SK-N-SH (cell line): Measurements from ENCODE around the gene CEACAM20. TPM values are rescaled to one million over a fixed set of nuclear protein-coding genes. Genes with fewer than 3 reads are reported as not detected.

Experiments used
- CTCF ChIA-PET: fragments of 300-600, 350-600 bp; formaldehyde crosslinking; extraction: SDS; loops from one replicate; lab custom pipeline; 2021; lab: Yijun Ruan, JAX
- POLR2A ChIA-PET: fragments of 350-600 bp; sonication (Branson Sonifier 250); formaldehyde crosslinking; extraction: SDS; loops from one replicate; lab custom pipeline; 2020; ENCODE audit warnings: antibody characterized with exemption, inconsistent platforms; lab: Yijun Ruan, JAX
- DNase-seq: peaks from one replicate; pipeline ENCODE4 v3.0.0; 2012
- H2AFZ ChIP-seq: fragments of 200-600 bp; sonication (generic); 2 replicates; pipeline ENCODE4 v1.8.1; 2016; ENCODE audit warnings: antibody characterized with exemption, mild to moderate bottlenecking, low read depth
- H3F3A ChIP-seq: fragments of 200-600 bp; sonication (generic); replicated peaks from 2 replicates; pipeline ENCODE3; 2016; ENCODE audit warnings: antibody characterized with exemption, mild to moderate bottlenecking; ENCODE audit not compliant: insufficient read depth
- H3K27ac ChIP-seq, 2 experiments: fragments of 200-500 bp in 1 of 2; fragments of 200-600 bp in 1 of 2; sonication (Bioruptor generic) in 1 of 2; sonication (generic), shearing (Covaris generic) in 1 of 2; 2 replicates each; pipeline versions ENCODE4 v1.5.1 to v1.6.1; 2014 to 2016; ENCODE audit warnings: low read depth in 2 of 2, inconsistent platforms in 1 of 2, low read length in 1 of 2, mild to moderate bottlenecking in 1 of 2, mixed read lengths in 1 of 2
- H3K27me3 ChIP-seq: fragments of 200-600 bp; sonication (generic), shearing (Covaris generic); 2 replicates; pipeline ENCODE4 v1.6.1; 2016; ENCODE audit warnings: mixed run types; ENCODE audit not compliant: insufficient read depth
- H3K36me3 ChIP-seq, 2 experiments: fragments of 200-500 bp in 1 of 2; fragments of 200-600 bp in 1 of 2; sonication (Bioruptor generic) in 1 of 2; sonication (generic) in 1 of 2; replicated peaks in 1 of 2; 2 replicates each; pipeline versions ENCODE3 to v1.5.1; 2014 to 2016; ENCODE audit warnings: low read length in 1 of 2, mild to moderate bottlenecking in 1 of 2; ENCODE audit not compliant: insufficient read depth in 2 of 2, control insufficient read depth in 1 of 2
- H3K4me1 ChIP-seq, 2 experiments: fragments of 200-500 bp in 1 of 2; fragments of 200-600 bp in 1 of 2; sonication (Bioruptor generic) in 1 of 2; sonication (generic), shearing (Covaris generic) in 1 of 2; 2 replicates each; pipeline versions ENCODE4 v1.5.1 to v1.6.1; 2014 to 2016; ENCODE audit warnings: low read depth in 1 of 2, low read length in 1 of 2, mixed run types in 1 of 2; ENCODE audit not compliant: insufficient read depth in 2 of 2, control insufficient read depth in 1 of 2
- H3K4me2 ChIP-seq: fragments of 200-600 bp; sonication (generic), shearing (Covaris generic); 2 replicates; pipeline ENCODE4 v1.6.1; 2017; ENCODE audit warnings: mixed run types
- H3K4me3 ChIP-seq, 2 experiments: fragments of 200-500 bp in 1 of 2; fragments of 200-600 bp in 1 of 2; sonication (Bioruptor generic) in 1 of 2; sonication (generic), shearing (Covaris generic) in 1 of 2; 2 replicates each; pipeline versions ENCODE4 v1.5.1 to v1.8.1; 2014 to 2016; ENCODE audit warnings: low read depth in 2 of 2, inconsistent platforms in 1 of 2, low read length in 1 of 2, mild to moderate bottlenecking in 1 of 2, mixed read lengths in 1 of 2, moderate library complexity in 1 of 2
- H3K79me2 ChIP-seq: fragments of 200-600 bp; sonication (generic); 2 replicates; pipeline ENCODE4 v1.8.1; 2017; ENCODE audit warnings: mild to moderate bottlenecking; ENCODE audit not compliant: insufficient read depth
- H3K9ac ChIP-seq: fragments of 200-600 bp; sonication (generic); 2 replicates; pipeline ENCODE4 v1.6.1; 2017; ENCODE audit warnings: mixed run types
- H3K9me2 ChIP-seq: fragments of 200-600 bp; sonication (generic); 2 replicates; pipeline ENCODE4 v1.6.1; 2017; ENCODE audit warnings: mixed run types
- H3K9me3 ChIP-seq: fragments of 200-600 bp; sonication (generic); 2 replicates; pipeline ENCODE4 v1.6.1; 2017; ENCODE audit warnings: mixed run types, mild to moderate bottlenecking, moderate library complexity
- H4K20me1 ChIP-seq: fragments of 200-600 bp; sonication (generic); 2 replicates; pipeline ENCODE4 v1.6.1; 2017; ENCODE audit warnings: mild to moderate bottlenecking, mixed run types; ENCODE audit not compliant: insufficient read depth
- CHD2 ChIP-seq: fragments of 150-350 bp; IDR thresholded peaks from 2 replicates; pipeline ENCODE4 v1.6.1; 2018; ENCODE audit warnings: low read length; ENCODE audit not compliant: partially characterized antibody
- CTCF ChIP-seq: fragments of 200-600 bp; sonication (generic); IDR thresholded peaks from 2 replicates; pipeline ENCODE4 v1.6.1; 2017; ENCODE audit warnings: antibody characterized with exemption, mild to moderate bottlenecking, moderate library complexity
- ELF1 ChIP-seq: IDR thresholded peaks from 2 replicates; pipeline ENCODE4 v1.4.0; 2012
- EP300 ChIP-seq, 2 experiments: IDR thresholded peaks; 2 replicates each; pipeline versions ENCODE4 v1.4.0 to v1.6.1; 2012; ENCODE audit warnings: borderline replicate concordance in 1 of 2, low read depth in 1 of 2, low read length in 1 of 2
- FOSL2 ChIP-seq: IDR thresholded peaks from 2 replicates; pipeline ENCODE4 v1.4.0; 2012; ENCODE audit warnings: low read depth, mild to moderate bottlenecking, moderate library complexity, borderline replicate concordance
- JUND ChIP-seq: IDR thresholded peaks from 2 replicates; pipeline ENCODE4 v1.4.0; 2012
- MAX ChIP-seq: IDR thresholded peaks from 2 replicates; pipeline ENCODE4 v1.4.0; 2012; ENCODE audit warnings: low read depth
- MEF2A ChIP-seq: IDR thresholded peaks from 2 replicates; pipeline ENCODE4 v1.4.0; 2012; ENCODE audit warnings: low read depth, borderline replicate concordance
- MXI1 ChIP-seq: IDR thresholded peaks from 2 replicates; pipeline ENCODE4 v1.6.1; 2012; ENCODE audit warnings: mild to moderate bottlenecking, low read depth, low read length, improper control_type of control experiment
- PBX3 ChIP-seq: IDR thresholded peaks from 2 replicates; pipeline ENCODE4; 2012
- RAD21 ChIP-seq: IDR thresholded peaks from 2 replicates; pipeline ENCODE4 v1.6.1; 2012; ENCODE audit warnings: mild to moderate bottlenecking, low read length
- RCOR1 ChIP-seq: fragments of 150-350 bp; IDR thresholded peaks from 2 replicates; pipeline ENCODE4 v1.6.1; 2017; ENCODE audit warnings: antibody characterized with exemption, low read length
- RFX5 ChIP-seq: IDR thresholded peaks from 2 replicates; pipeline ENCODE4 v1.6.1; 2012; ENCODE audit warnings: mild to moderate bottlenecking, improper control_type of control experiment, low read length
- SMC3 ChIP-seq: IDR thresholded peaks from 2 replicates; pipeline ENCODE4 v1.6.1; 2012; ENCODE audit warnings: low read depth, low read length, improper control_type of control experiment
- TAF1 ChIP-seq: IDR thresholded peaks from 2 replicates; pipeline ENCODE4 v1.6.1; 2012; ENCODE audit warnings: low read depth, mild to moderate bottlenecking, low read length, moderate library complexity, borderline replicate concordance
- TEAD4 ChIP-seq: IDR thresholded peaks from 2 replicates; pipeline ENCODE4 v1.4.0; 2012; ENCODE audit warnings: mild to moderate bottlenecking, borderline replicate concordance; ENCODE audit not compliant: insufficient read depth
- ZBTB33 ChIP-seq: IDR thresholded peaks from 2 replicates; pipeline ENCODE4 v1.4.0; 2012; ENCODE audit warnings: low read depth, borderline replicate concordance
- WGBS: methylation state at CpG from one replicate; pipeline ENCODE4 v1.1.6; 2017; ENCODE audit warnings: low lambda C conversion rate; 5-methylcytosine and 5-hydroxymethylcytosine counted together
- polyA plus RNA-seq, 3 experiments: library from polyadenylated mRNA; depleted of rRNA; stranded (reverse); fragments of >200 nt; gene quantifications; 2 replicates each; pipeline ENCODE4 v1.2.3, GENCODE V29; 2012

Gene CEACAM20
- polyA plus RNA-seq, 1 of the 3 experiments (the other 2 are of a cell fraction) = not detected

- TF ChIP-seq ZBTB33 (no peak), JUND (no peak), RFX5 (no peak), TEAD4 (no peak), FOSL2 (no peak), RCOR1 (no peak)
These were observed 43.7 kb upstream of the CEACAM20 start (continued) for GRCh38 chr19:44573183-44573582.

- Histone ChIP-seq H3K9me2 (no peaks in the 10 kb centered on the region), H3K27me3 (peaks cover 23% of the 10 kb centered on the region; the same call in 1 of the 2 replicates), H4K20me1 (no peaks in the 10 kb centered on the region), H2AFZ (no peak overlapping the region), H3K79me2 (no peaks in the 10 kb centered on the region), H3F3A (peaks cover 1% of the 10 kb centered on the region), H3K9ac (no peak overlapping the region), H3K27ac (no peak overlapping the region), H3K4me3 (no peak overlapping the region), H3K36me3 (no peaks in the 10 kb centered on the region), H3K4me1 (no peaks in the 10 kb centered on the region), H3K9me3 (no peaks in the 10 kb centered on the region), H3K4me2 (no peak overlapping the region)
- 42% methylated on average over 4 of the region's 4 CpGs for WGBS
- DNase-seq = no peak
- no peak for TF ChIP-seq EP300 (IDR thresholded peaks at IDR 0.05; ENCODE audit: borderline replicate concordance in 1 of 2, low read depth in 1 of 2, low read length in 1 of 2)
- TF ChIP-seq MEF2A = no peak
- no peak for TF ChIP-seq FOSL2
- TF ChIP-seq MAX = no peak
- no peak for TF ChIP-seq CTCF
- TF ChIP-seq ELF1 = no peak
- TF ChIP-seq SMC3 = no peak
- no peak for TF ChIP-seq JUND
- TF ChIP-seq RAD21 = no peak
- TF ChIP-seq CHD2 = no peak
- TF ChIP-seq RCOR1 = no peak
- TF ChIP-seq TAF1 = no peak
- no peak for TF ChIP-seq MXI1
- TF ChIP-seq PBX3 = no peak
- ChIA-PET POLR2A (no interaction called here), CTCF (interaction anchor here (0.5 to 3.3 kb wide), 3 partner anchors 86 to 266 kb away, joined by 3 to 148 read pairs (median 29); no protein-coding TSS in a partner anchor)
These were observed 43.1 kb upstream of the CEACAM20 start for GRCh38 chr19:44572581-44572900.
